Thoracic aorta (tissue), 2 donors: ENCODE data around the gene RBFOX2. TPM values are rescaled to one million over a fixed set of nuclear protein-coding genes. Genes with fewer than 3 reads are reported as not detected.

Source experiments
- ATAC-seq: fragments of 150-250 bp; one replicate; pipeline ENCODE4 v1.8.0; 2017; ENCODE audit warnings: low read depth; ENCODE audit not compliant: insufficient number of reproducible peaks, low FRiP score
- DNase-seq: peaks from one replicate; pipeline ENCODE4 v3.0.0-alpha.2; 2020; ENCODE audit warnings: low spot score
- H3K27ac ChIP-seq, 2 donors: fragments of 200-600 bp; sonication (generic); 1 replicate in 1 of 2; 2 replicates in 1 of 2; pipeline ENCODE4 v1.5.1; 2016; ENCODE audit warnings: mild to moderate bottlenecking in 2 of 2, moderate library complexity in 2 of 2
- H3K27me3 ChIP-seq: fragments of 200-600 bp; sonication (generic); replicated peaks from 2 replicates; pipeline ENCODE4 v1.6.0; 2016; ENCODE audit warnings: mild to moderate bottlenecking; ENCODE audit not compliant: insufficient read depth
- H3K36me3 ChIP-seq: fragments of 200-600 bp; sonication (generic); one replicate; pipeline ENCODE4 v1.5.1; 2016
- H3K4me1 ChIP-seq, 2 donors: fragments of 200-600 bp; sonication (generic); 1 replicate in 1 of 2; 2 replicates in 1 of 2; pipeline versions ENCODE4 v1.5.1 to v1.6.0; 2016; ENCODE audit warnings: low read depth in 2 of 2, mild to moderate bottlenecking in 1 of 2; ENCODE audit not compliant: control insufficient read depth in 1 of 2
- H3K4me3 ChIP-seq: fragments of 200-600 bp; sonication (generic); 2 replicates; pipeline ENCODE4 v1.5.1; 2016; ENCODE audit warnings: mild to moderate bottlenecking
- H3K9me3 ChIP-seq: fragments of 200-600 bp; sonication (generic); 2 replicates; pipeline ENCODE4 v1.5.1; 2016
- CTCF ChIP-seq: fragments of 200-600 bp; sonication (generic); IDR thresholded peaks from one replicate; pipeline ENCODE4 v1.5.1; 2019; ENCODE audit warnings: antibody characterized with exemption
- total RNA-seq, 2 donors: library from RNA; depleted of rRNA; stranded (reverse); fragments of >200 nt; gene quantifications; one replicate each; pipeline versions ENCODE4 v1.1.0 to v1.2.3, GENCODE V29; 2016

Gene RBFOX2
- total RNA-seq, 2 donors from 2014 or later = 117 to 143 TPM

GRCh38 chr22:35985371-35985770, 43.3 kb downstream of the RBFOX2 start:
- Histone ChIP-seq H3K9me3 (no peaks in the 10 kb centered on the region), H3K4me3 (no peak overlapping the region), H3K27ac (no peak overlapping the region), H3K27me3 (no peaks in the 10 kb centered on the region), H3K4me1 (peaks cover 5 to 26% of the 10 kb centered on the region in 2 donors), H3K36me3 (no peaks in the 10 kb centered on the region)
- no peak for DNase-seq
- TF ChIP-seq CTCF = no peak
- no peak for ATAC-seq

GRCh38 chr22:35984183-35985175, 44.1 kb downstream of the RBFOX2 start:
- no peak for ATAC-seq
- no peak for TF ChIP-seq CTCF
- H3K27ac ChIP-seq = no peak overlapping the region
- no peaks in the 10 kb centered on the region for H3K36me3 ChIP-seq
- no peaks in the 10 kb centered on the region for H3K27me3 ChIP-seq
- H3K4me1 ChIP-seq = peaks cover 5 to 26% of the 10 kb centered on the region in 2 donors
- H3K9me3 ChIP-seq = no peaks in the 10 kb centered on the region
- DNase-seq = no peak
- no peak overlapping the region for H3K4me3 ChIP-seq

DNA sequence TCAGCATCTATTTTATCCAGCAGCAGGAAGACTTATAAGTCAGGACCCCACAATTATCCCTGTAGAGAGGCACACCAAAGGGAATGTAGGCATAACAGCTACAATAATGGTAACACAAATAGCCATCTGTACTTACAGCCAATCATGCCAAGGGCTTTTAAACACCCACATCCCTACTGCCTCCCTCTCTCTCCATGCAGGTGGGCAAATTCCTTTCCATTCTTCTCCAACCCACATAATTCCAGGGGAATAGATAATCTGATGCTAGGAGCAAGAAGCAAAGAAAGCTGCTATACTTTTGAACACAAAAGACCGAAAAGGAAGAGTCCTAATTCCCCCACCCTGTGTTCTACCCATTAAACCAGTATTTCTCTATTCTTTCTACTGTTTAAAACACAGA, 46.7 kb downstream of the RBFOX2 start:
- H3K4me1 ChIP-seq = peaks cover 5 to 28% of the 10 kb centered on the region in 2 donors
- H3K27ac ChIP-seq = no peak overlapping the region
- no peaks in the 10 kb centered on the region for H3K27me3 ChIP-seq
- no peaks in the 10 kb centered on the region for H3K36me3 ChIP-seq
- no peak overlapping the region for H3K4me3 ChIP-seq
- TF ChIP-seq CTCF = no peak
- DNase-seq = no peak
- no peaks in the 10 kb centered on the region for H3K9me3 ChIP-seq
- ATAC-seq = no peak

GRCh38 chr22:35978889-35979288, 49.7 kb downstream of the RBFOX2 start:
- DNase-seq = no peak
- H3K4me3 ChIP-seq = no peak overlapping the region
- H3K36me3 ChIP-seq = no peaks in the 10 kb centered on the region
- no peak overlapping the region for H3K27ac ChIP-seq
- H3K27me3 ChIP-seq = no peaks in the 10 kb centered on the region
- no peak for TF ChIP-seq CTCF
- ATAC-seq = no peak
- no peaks in the 10 kb centered on the region for H3K9me3 ChIP-seq
- peaks cover 12 to 36% of the 10 kb centered on the region in 2 donors for H3K4me1 ChIP-seq

GRCh38 chr22:35978201-35978600, 50.4 kb downstream of the RBFOX2 start:
- Histone ChIP-seq H3K27ac (no peak overlapping the region), H3K4me1 (peaks cover 17 to 43% of the 10 kb centered on the region in 2 donors)

More at GRCh38 chr22:35978201-35978600, 50.4 kb downstream of the RBFOX2 start:
- ATAC-seq (no peak), DNase-seq (no peak)
- no peaks in the 10 kb centered on the region for H3K9me3 ChIP-seq
- H3K27me3 ChIP-seq = no peaks in the 10 kb centered on the region
- no peak for TF ChIP-seq CTCF
- H3K36me3 ChIP-seq = no peaks in the 10 kb centered on the region
- H3K4me3 ChIP-seq = no peak overlapping the region
